HUES48 (cell line): Measurements from ENCODE around the gene JSRP1.
"Not testable (repeated sequence)": the region's sequence is repeated elsewhere in the genome, so short reads cannot be mapped to it uniquely, and the experiment has no call there.

ENCODE experiments used
- H3K27ac ChIP-seq: one replicate; pipeline ENCODE4 v1.7.0; 2013; ENCODE audit warnings: low read depth, low read length, inconsistent platforms
- H3K27me3 ChIP-seq: 2 replicates; pipeline ENCODE4 v1.6.1; 2013; ENCODE audit warnings: mild to moderate bottlenecking, low read length; ENCODE audit not compliant: control insufficient read depth, insufficient read depth
- H3K36me3 ChIP-seq: 2 replicates; pipeline ENCODE4 v1.6.1; 2013; ENCODE audit warnings: low read length; ENCODE audit not compliant: control insufficient read depth, insufficient read depth
- H3K4me1 ChIP-seq: 2 replicates; pipeline ENCODE4 v1.6.1; 2013; ENCODE audit warnings: mild to moderate bottlenecking, low read length; ENCODE audit not compliant: control insufficient read depth, insufficient read depth
- H3K4me3 ChIP-seq: 2 replicates; pipeline ENCODE4 v1.5.1; 2013; ENCODE audit warnings: mild to moderate bottlenecking, low read depth, low read length
- H3K9ac ChIP-seq: 2 replicates; pipeline ENCODE4 v1.6.1; 2013; ENCODE audit warnings: mild to moderate bottlenecking, low read depth, low read length, moderate library complexity
- H3K9me3 ChIP-seq: 2 replicates; pipeline ENCODE4 v1.6.1; 2013; ENCODE audit warnings: low read length; ENCODE audit not compliant: control insufficient read depth, insufficient read depth

Gene JSRP1

GRCh38 chr19:2289714-2290435, 33.7 kb upstream of the JSRP1 start:
- Histone ChIP-seq H3K9ac (no peak overlapping the region), H3K4me1 (no peaks in the 10 kb centered on the region; the same call in 1 of the 2 replicates), H3K9me3 (no peaks in the 10 kb centered on the region), H3K27ac (no peak overlapping the region), H3K4me3 (peak overlapping the region; percentile 30; the same call in 1 of the 2 replicates), H3K27me3 (peaks cover 76% of the 10 kb centered on the region), H3K36me3 (no peaks in the 10 kb centered on the region)

- Histone ChIP-seq H3K4me3 (no peak overlapping the region), H3K36me3 (no peaks in the 10 kb centered on the region), H3K27ac (no peak overlapping the region), H3K9me3 (no peaks in the 10 kb centered on the region), H3K27me3 (peaks cover 71% of the 10 kb centered on the region), H3K9ac (no peak overlapping the region), H3K4me1 (no peaks in the 10 kb centered on the region; the same call in 1 of the 2 replicates)
Measured at GRCh38 chr19:2288818-2289713, 32.8 kb upstream of the JSRP1 start.

GRCh38 chr19:2288338-2288817, 32.2 kb upstream of the JSRP1 start:
- H3K4me3 ChIP-seq, result no peak overlapping the region
- H3K27ac ChIP-seq, result no peak overlapping the region
- H3K9ac ChIP-seq, result no peak overlapping the region
- no peaks in the 10 kb centered on the region; the same call in 1 of the 2 replicates for H3K4me1 ChIP-seq
- H3K27me3 ChIP-seq, result peaks cover 65% of the 10 kb centered on the region
- H3K9me3 ChIP-seq, result no peaks in the 10 kb centered on the region
- H3K36me3 ChIP-seq, result no peaks in the 10 kb centered on the region

GRCh38 chr19:2287585-2288337, 31.5 kb upstream of the JSRP1 start:
- no peak overlapping the region for H3K9ac ChIP-seq
- H3K27ac ChIP-seq, result no peak overlapping the region
- no peaks in the 10 kb centered on the region for H3K36me3 ChIP-seq
- H3K27me3 ChIP-seq, result peaks cover 66% of the 10 kb centered on the region
- H3K4me1 ChIP-seq, result no peaks in the 10 kb centered on the region; the same call in 1 of the 2 replicates
- no peak overlapping the region for H3K4me3 ChIP-seq
- no peaks in the 10 kb centered on the region for H3K9me3 ChIP-seq

GRCh38 chr19:2286402-2287140, 30.4 kb upstream of the JSRP1 start:
- H3K9me3 ChIP-seq, result no peaks in the 10 kb centered on the region
- H3K27ac ChIP-seq, result no peak overlapping the region
- H3K9ac ChIP-seq, result no peak overlapping the region
- H3K4me3 ChIP-seq, result no peak overlapping the region
- no peaks in the 10 kb centered on the region; the same call in 1 of the 2 replicates for H3K4me1 ChIP-seq
- peaks cover 66% of the 10 kb centered on the region for H3K27me3 ChIP-seq
- H3K36me3 ChIP-seq, result no peaks in the 10 kb centered on the region

GRCh38 chr19:2283835-2284507, 27.8 kb upstream of the JSRP1 start:
- Histone ChIP-seq H3K27ac (no peak overlapping the region), H3K4me3 (no peak overlapping the region), H3K36me3 (no peaks in the 10 kb centered on the region), H3K9ac (no peak overlapping the region), H3K4me1 (no peaks in the 10 kb centered on the region), H3K27me3 (peaks cover 41% of the 10 kb centered on the region), H3K9me3 (no peaks in the 10 kb centered on the region)

GRCh38 chr19:2282862-2283237, 26.6 kb upstream of the JSRP1 start:
- Histone ChIP-seq H3K27ac (no peak overlapping the region), H3K27me3 (peaks cover 30% of the 10 kb centered on the region), H3K36me3 (no peaks in the 10 kb centered on the region), H3K9me3 (no peaks in the 10 kb centered on the region), H3K9ac (no peak overlapping the region), H3K4me3 (0 out of 2 replicates have a peak overlapping the region, but pooled peaks have one; percentile 57), H3K4me1 (no peaks in the 10 kb centered on the region)

- peak within 1 kb of the TSS; percentile 57 for H3K4me3 ChIP-seq
- no peaks in the 10 kb centered on the region for H3K4me1 ChIP-seq
- no peak within 1 kb of the TSS for H3K27ac ChIP-seq
- peaks cover 24% of the 10 kb centered on the region for H3K27me3 ChIP-seq
- H3K9ac ChIP-seq, result no peak within 1 kb of the TSS
- H3K9me3 ChIP-seq, result no peaks in the 10 kb centered on the region
- H3K36me3 ChIP-seq, result no peaks in the 10 kb centered on the region
Measured at GRCh38 chr19:2282062-2282861, 26.0 kb upstream of the JSRP1 start, which contains the start of gene PEAK3. TSS of gene PEAK3 (minus strand) at chr19:2282175. CDS start at chr19:2280931, 1,244 bp downstream.

- not testable (repeated sequence) for H3K4me1 ChIP-seq, H3K9ac ChIP-seq, H3K27ac ChIP-seq, H3K9me3 ChIP-seq, H3K36me3 ChIP-seq
- peak overlapping the region; percentile 57 for H3K4me3 ChIP-seq
- H3K27me3 ChIP-seq, result peaks cover 23% of the 10 kb centered on the region
Measured at GRCh38 chr19:2281265-2282061, 25.2 kb upstream of the JSRP1 start.
